ENCODE results near the gene ENPP1. TPM values are rescaled to one million over a fixed set of nuclear protein-coding genes. Genes with fewer than 3 reads are reported as not detected.

ENPP1 gene
- total RNA-seq, 1 donor from 2014 or later: 4.5 TPM

DNA sequence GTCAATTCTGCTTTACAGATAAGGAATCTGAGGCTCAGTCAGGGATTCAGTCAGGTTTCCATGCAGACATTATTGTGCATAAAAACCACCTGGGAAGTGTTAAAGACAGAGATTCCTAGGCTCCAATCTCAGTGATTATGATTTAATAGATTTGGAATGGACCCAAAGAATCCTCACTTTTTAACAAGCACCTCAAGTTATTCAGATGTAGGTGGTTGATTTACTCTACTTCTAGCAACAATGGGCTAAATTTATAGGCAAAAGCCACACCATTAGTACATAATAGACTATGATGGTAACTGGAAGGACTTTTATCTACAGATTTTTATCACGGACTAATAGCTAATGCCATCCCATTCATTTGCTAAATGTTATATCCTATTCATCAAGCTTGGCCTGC lies 9.0 kb downstream of the ENPP1 start:
- no peaks in the 10 kb centered on the region for H3K9me3 ChIP-seq
- no peak overlapping the region for H3K4me3 ChIP-seq
- H3K27me3 ChIP-seq: no peaks in the 10 kb centered on the region
- no peak for DNase-seq (ENCODE audit: low spot score in 2 of 2)
- TF ChIP-seq, protein P1, sequence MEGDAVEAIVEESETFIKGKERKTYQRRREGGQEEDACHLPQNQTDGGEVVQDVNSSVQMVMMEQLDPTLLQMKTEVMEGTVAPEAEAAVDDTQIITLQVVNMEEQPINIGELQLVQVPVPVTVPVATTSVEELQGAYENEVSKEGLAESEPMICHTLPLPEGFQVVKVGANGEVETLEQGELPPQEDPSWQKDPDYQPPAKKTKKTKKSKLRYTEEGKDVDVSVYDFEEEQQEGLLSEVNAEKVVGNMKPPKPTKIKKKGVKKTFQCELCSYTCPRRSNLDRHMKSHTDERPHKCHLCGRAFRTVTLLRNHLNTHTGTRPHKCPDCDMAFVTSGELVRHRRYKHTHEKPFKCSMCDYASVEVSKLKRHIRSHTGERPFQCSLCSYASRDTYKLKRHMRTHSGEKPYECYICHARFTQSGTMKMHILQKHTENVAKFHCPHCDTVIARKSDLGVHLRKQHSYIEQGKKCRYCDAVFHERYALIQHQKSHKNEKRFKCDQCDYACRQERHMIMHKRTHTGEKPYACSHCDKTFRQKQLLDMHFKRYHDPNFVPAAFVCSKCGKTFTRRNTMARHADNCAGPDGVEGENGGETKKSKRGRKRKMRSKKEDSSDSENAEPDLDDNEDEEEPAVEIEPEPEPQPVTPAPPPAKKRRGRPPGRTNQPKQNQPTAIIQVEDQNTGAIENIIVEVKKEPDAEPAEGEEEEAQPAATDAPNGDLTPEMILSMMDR (IDR thresholded peaks at IDR 0.05): no peak
- intact Hi-C loops (cut with DNase I): no loop called here
- no peaks in the 10 kb centered on the region for H3K36me3 ChIP-seq
- no peak overlapping the region for H3K27ac ChIP-seq
- H3K4me1 ChIP-seq: no peaks in the 10 kb centered on the region

- no peak overlapping the region for H3K4me3 ChIP-seq
- no peaks in the 10 kb centered on the region for H3K27me3 ChIP-seq
- TF ChIP-seq, protein P1 (IDR thresholded peaks at IDR 0.05): no peak
- H3K9me3 ChIP-seq: no peaks in the 10 kb centered on the region
- no peaks in the 10 kb centered on the region for H3K36me3 ChIP-seq
- H3K27ac ChIP-seq: no peak overlapping the region
- no peak for DNase-seq (ENCODE audit: low spot score in 2 of 2)
- no peaks in the 10 kb centered on the region for H3K4me1 ChIP-seq
- intact Hi-C loops (cut with DNase I): no loop called here
These were observed 11.8 kb downstream of the ENPP1 start for GRCh38 chr6:131819572-131820124.

DNA sequence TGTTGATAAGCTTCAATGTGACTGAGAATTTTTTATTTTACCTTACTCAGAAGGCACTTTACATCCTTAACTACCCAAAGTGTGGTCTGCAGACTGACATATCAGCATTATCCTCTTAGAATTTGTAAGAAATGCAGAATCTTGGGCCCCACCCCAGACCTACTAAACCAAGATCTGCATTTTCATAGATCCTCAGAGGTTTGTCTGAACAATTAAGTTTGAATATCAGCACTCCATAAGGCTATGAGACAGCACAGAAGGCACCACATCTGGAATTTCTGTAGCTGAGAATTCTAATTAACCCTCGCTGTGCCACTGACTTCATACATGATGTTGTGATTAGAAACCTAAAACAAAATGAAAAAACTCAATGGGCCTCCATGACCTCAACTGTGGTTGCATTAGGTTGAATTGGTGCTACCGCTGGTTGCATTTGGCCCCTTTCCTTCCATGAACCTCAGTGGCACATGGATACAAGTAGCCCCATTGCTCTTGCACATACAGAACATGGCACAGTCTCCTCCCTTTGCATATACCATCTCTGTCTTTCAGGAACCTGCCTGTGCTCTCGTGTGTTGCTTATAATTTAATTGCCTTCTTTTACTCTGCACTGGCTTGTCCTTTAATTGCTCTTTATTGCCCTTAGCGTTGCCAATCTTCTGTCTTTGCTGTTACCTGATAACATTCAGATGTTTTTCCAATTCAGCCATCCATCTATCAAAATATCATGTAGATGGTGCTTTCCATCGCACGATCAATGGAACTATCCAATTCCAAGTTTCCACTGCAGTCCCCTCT lies 13.4 kb downstream of the ENPP1 start:
- H3K4me1 ChIP-seq: no peaks in the 10 kb centered on the region
- TF ChIP-seq, protein P1 (IDR thresholded peaks at IDR 0.05): no peak
- no peaks in the 10 kb centered on the region for H3K36me3 ChIP-seq
- intact Hi-C loops (cut with DNase I): no loop called here
- no peak overlapping the region for H3K4me3 ChIP-seq
- H3K27me3 ChIP-seq: no peaks in the 10 kb centered on the region
- no peaks in the 10 kb centered on the region for H3K9me3 ChIP-seq
- no peak overlapping the region for H3K27ac ChIP-seq
- no peak for DNase-seq (ENCODE audit: low spot score in 2 of 2)

GRCh38 chr6:131822119-131822518 lies 14.3 kb downstream of the ENPP1 start:
- TF ChIP-seq, protein P1 (IDR thresholded peaks at IDR 0.05): no peak
- intact Hi-C loops (cut with DNase I): no loop called here

DNA sequence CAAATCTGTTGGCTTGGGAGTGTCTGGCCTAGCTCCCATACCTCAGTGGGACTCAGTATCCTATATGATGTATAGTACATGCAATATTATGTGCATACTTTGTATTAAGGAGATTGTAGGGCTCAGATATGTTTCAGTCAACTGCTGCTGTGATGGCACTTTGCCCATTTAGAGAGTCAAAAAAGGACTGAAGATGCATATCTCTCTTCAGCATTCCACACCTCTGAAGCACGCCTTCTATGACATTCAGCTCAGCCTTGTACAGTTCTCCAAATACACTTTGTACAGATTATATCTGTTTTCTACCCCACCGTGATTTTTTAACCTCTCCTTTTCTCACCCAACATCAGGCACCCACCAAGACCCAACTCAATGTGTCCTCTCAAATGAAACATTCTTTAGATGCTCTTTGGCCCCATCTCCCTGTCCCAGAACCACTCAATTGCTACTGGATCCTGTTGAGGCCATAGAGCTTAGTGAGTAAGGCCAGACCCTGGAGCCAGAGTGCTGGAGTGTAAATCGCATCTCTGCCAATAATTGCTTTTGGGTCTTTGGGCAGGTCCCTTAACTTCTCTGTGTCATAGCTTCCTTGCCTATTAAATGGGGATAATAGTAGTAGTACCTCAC lies 15.6 kb downstream of the ENPP1 start:
- Histone ChIP-seq H3K4me1 (peaks cover 0 to under 1% of the 10 kb centered on the region in 2 donors), H3K27me3 (no peaks in the 10 kb centered on the region), H3K36me3 (no peaks in the 10 kb centered on the region), H3K27ac (no peak overlapping the region), H3K4me3 (no peak overlapping the region), H3K9me3 (no peaks in the 10 kb centered on the region)
- TF ChIP-seq, protein P1 (IDR thresholded peaks at IDR 0.05): no peak
- DNase-seq (ENCODE audit: low spot score in 2 of 2): no peak
- intact Hi-C loops (cut with DNase I): no loop called here

More at GRCh38 chr6:131822119-131822518, 14.3 kb downstream of the ENPP1 start:
- Histone ChIP-seq H3K27me3 (no peaks in the 10 kb centered on the region), H3K9me3 (no peaks in the 10 kb centered on the region), H3K36me3 (no peaks in the 10 kb centered on the region), H3K27ac (no peak overlapping the region), H3K4me1 (no peaks in the 10 kb centered on the region), H3K4me3 (no peak overlapping the region)
- no peak for DNase-seq (ENCODE audit: low spot score in 2 of 2)

Measured in ascending aorta (tissue), 2 donors.